GM12801 (cell line): ENCODE results near the gene LILRA2.
"Not testable (repeated sequence)": the region's sequence is repeated elsewhere in the genome, so short reads cannot be mapped to it uniquely, and the experiment has no call there.

Experiments
- TF ChIP-seq, protein P1 (sequence below): IDR thresholded peaks from one replicate; pipeline ENCODE4 v1.5.1; 2011; ENCODE audit warnings: control low read depth; ENCODE audit not compliant: insufficient read length; ENCODE audit errors: extremely low read depth

The LILRA2 gene

DNA sequence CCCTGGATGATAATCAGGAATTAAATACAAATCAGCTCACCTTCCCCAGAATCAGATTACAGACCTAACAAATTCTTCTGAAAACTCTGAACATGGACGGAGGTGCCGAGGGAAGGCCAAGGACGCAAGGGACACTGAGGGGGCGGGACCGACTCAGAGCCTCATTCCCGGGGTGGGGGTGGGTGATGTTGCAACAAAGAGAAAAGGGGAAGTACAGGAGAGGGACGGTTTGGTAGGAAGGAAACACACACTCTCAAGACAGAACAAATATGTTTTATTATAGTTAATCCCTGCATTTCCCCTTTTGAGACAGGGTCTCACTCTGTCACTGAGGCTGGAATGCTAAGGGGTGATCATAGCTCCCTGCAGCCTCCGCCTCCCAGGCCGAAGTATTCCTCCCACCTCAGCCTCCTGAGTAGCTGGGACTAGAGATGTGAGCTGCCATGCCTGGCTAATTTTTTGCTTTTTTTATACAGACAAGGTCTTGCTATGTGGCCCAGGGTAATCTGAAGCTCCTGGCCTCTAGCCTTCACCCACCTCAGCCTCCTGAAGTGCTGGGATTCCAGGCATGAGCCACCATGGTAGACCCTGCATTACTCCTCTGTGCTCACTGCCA, 786 bp upstream of the LILRA2 start:
- TF ChIP-seq, protein P1, sequence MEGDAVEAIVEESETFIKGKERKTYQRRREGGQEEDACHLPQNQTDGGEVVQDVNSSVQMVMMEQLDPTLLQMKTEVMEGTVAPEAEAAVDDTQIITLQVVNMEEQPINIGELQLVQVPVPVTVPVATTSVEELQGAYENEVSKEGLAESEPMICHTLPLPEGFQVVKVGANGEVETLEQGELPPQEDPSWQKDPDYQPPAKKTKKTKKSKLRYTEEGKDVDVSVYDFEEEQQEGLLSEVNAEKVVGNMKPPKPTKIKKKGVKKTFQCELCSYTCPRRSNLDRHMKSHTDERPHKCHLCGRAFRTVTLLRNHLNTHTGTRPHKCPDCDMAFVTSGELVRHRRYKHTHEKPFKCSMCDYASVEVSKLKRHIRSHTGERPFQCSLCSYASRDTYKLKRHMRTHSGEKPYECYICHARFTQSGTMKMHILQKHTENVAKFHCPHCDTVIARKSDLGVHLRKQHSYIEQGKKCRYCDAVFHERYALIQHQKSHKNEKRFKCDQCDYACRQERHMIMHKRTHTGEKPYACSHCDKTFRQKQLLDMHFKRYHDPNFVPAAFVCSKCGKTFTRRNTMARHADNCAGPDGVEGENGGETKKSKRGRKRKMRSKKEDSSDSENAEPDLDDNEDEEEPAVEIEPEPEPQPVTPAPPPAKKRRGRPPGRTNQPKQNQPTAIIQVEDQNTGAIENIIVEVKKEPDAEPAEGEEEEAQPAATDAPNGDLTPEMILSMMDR = no peak

DNA sequence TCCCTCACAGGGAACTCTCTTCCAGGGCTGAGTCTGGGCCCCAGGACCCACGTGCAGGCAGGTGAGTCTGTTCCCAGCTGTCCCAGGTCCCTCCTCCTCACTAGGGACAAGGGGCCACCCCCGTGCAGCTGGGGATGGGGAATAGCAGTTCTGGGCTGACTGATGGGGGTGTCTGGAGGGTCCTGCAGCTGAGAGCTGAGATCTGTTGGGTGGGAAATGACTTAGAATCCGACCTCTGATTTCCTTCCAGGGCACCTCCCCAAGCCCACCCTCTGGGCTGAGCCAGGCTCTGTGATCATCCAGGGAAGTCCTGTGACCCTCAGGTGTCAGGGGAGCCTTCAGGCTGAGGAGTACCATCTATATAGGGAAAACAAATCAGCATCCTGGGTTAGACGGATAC, 461 bp downstream of the LILRA2 start:
- TF ChIP-seq, protein P1 = no peak

DNA sequence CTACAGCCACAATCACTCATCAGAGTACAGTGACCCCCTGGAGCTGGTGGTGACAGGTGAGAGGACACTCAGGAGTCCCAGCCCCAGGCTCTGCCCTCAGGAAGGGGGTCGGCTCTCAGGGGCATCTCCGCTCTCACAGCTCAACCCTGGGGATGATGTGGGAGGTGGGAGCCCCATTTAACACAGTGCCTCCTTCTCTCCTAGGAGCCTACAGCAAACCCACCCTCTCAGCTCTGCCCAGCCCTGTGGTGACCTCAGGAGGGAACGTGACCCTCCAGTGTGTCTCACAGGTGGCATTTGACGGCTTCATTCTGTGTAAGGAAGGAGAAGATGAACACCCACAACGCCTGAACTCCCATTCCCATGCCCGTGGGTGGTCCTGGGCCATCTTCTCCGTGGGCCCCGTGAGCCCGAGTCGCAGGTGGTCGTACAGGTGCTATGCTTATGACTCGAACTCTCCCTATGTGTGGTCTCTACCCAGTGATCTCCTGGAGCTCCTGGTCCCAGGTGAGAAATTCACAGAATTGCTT, 1.0 kb downstream of the LILRA2 start:
- TF ChIP-seq, protein P1 = no peak

DNA sequence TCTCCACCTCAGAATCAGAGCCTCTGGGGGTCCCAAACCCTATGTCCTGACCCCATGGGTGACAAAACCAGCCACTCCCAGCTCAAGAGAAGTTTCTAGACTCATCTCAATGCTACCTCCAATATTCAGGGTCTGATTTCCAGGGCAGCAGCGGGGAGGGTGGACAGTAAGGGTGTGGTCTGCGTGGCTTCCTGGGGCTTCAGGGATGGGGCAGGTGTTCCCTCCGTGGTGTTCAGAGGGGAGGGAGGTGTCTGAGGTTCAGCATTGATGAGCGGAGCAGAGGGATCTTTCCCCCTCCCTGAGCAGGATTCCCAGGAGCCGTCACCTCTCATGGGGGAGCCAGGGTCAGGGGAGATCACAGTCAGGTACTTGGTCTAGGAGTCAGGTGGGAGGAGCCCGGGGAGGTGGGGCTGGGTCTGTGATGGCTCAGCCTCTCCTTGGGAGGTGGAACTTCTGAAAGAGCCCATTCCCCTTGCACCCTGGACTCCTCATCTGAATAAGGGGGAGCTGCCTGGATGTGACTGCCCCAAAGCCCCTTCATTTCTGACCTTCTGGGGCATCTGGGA, 2.9 kb downstream of the LILRA2 start:
- TF ChIP-seq, protein P1 = no peak

DNA sequence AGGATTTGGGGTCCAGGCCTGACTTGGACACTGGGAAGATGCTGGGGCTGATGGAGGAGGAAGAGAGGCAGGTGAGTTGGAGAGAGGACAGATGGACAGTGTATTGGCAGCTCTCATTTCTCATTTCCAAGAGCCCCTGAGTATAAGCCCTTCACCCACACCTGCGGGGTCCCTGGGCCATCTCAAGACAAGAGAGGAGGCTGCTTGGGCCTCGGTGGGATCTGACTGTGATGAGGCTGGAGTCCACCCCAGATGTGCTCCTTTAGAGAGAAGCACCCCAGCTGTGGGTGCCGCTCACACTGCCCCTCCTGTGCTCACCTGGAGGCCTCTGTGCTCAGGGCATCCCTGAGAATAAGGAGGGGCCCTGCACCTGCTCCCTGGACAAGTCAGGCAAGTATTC, 3.7 kb downstream of the LILRA2 start:
- TF ChIP-seq, protein P1 = no peak

DNA sequence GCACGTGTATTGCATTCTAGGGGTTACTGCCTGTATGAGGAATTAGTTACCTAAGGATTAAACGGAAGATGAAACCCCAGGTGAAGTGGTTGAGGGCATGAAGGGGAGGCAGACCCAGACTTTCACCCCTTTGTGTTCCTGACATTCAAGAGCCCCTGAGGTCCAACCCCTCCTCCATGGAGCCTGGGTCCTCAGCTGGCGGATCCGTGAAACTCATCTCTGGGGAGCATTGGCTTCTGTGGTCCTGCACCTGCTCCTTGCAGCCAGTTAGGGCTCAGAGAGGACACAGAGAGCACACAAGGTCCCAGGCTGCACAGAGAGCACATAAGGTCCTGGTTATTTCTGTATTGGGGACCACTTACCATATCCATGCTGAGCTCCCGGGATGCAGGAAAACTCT, 12.8 kb downstream of the LILRA2 start:
- TF ChIP-seq, protein P1 = no peak

DNA sequence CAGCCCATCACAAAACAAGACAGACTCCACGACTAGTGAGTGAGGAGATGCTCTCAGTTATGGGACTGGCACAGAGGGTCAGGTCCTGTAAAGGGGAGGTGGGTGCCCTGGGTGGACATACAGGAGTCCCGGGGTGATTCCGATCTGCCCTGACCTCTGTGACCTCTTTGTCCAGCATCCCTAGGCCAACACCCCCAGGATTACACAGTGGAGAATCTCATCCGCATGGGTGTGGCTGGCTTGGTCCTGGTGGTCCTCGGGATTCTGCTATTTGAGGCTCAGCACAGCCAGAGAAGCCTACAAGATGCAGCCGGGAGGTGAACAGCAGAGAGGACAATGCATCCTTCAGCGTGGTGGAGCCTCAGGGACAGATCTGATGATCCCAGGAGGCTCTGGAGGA, 13.4 kb downstream of the LILRA2 start:
- TF ChIP-seq, protein P1 = no peak

DNA sequence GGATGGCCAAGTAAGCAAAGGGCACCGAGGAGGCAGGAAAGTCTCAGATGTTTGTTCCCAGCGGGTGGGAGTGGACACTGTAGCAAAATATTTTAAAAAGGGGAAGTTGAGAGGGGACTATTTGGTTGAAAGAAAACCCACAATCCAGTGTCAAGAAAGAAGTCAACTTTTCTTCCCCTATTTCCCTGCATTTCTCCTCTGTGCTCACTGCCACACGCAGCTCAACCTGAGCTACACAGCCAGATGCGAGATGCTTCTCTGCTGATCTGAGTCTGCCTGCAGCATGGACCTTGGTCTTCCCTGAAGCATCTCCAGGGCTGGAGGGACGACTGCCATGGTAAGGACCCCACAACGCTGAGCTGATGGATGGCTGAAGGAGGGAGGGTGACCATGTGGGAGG, 19.9 kb downstream of the LILRA2 start, which contains the start of gene LILRA1:
Gene LILRA1, plus strand, starts transcription at position 188 of the 400 bp plus-strand sequence. CDS start 613 bp downstream, outside the sequence.
- TF ChIP-seq, protein P1 = not testable (repeated sequence)
